Natural killer cell treated with Interleukin-12 subunit alpha and Interleukin-12 subunit beta and Interleukin-15 and Interleukin-18, amount 100 ng/mL, for 72 hours (primary cell): ENCODE results near the gene KRTAP1-1. TPM values are rescaled to one million over a fixed set of nuclear protein-coding genes. Genes with fewer than 3 reads are reported as not detected.

Source experiments
- ATAC-seq, 2 donors: fragments of 150-1000 bp; cut with Tn5 transposase in 1 of 2; sonication (Bioruptor Pico), chemical (Tn5 transposase) in 1 of 2; 2 replicates each; pipeline ENCODE4 v1.10.0; 2021
- DNase-seq: peaks from one replicate; pipeline ENCODE4 v3.0.0; 2022; ENCODE audit warnings: low spot score
- H3K27ac Mint-ChIP-seq, 2 donors: 1 replicate in 1 of 2; 2 replicates in 1 of 2; pipeline ENCODE4 v1.8.0; 2022; ENCODE audit warnings: mixed read lengths in 2 of 2, mild to moderate bottlenecking in 1 of 2, moderate library complexity in 1 of 2
- H3K27me3 Mint-ChIP-seq, 2 donors: 1 replicate in 1 of 2; 2 replicates in 1 of 2; pipeline ENCODE4 v1.8.0; 2022; ENCODE audit warnings: mixed read lengths in 2 of 2
- H3K36me3 Mint-ChIP-seq: one replicate; pipeline ENCODE4 v1.8.0; 2022; ENCODE audit warnings: mixed read lengths
- H3K4me1 Mint-ChIP-seq, 2 donors: 1 replicate in 1 of 2; 2 replicates in 1 of 2; pipeline ENCODE4 v1.8.0; 2022; ENCODE audit warnings: low read depth in 2 of 2, mixed read lengths in 2 of 2, mild to moderate bottlenecking in 1 of 2
- H3K4me3 Mint-ChIP-seq: one replicate; pipeline ENCODE4 v1.8.0; 2022; ENCODE audit warnings: mixed read lengths
- H3K9me3 Mint-ChIP-seq: 2 replicates; pipeline ENCODE4 v1.8.0; 2022; ENCODE audit warnings: mixed read lengths
- total RNA-seq, 2 donors: library from RNA; stranded (reverse); gene quantifications; one replicate each; pipeline ENCODE4 v1.2.3, GENCODE V29; 2022

KRTAP1-1 gene
- total RNA-seq, 2 donors from 2014 or later, result not detected

DNA sequence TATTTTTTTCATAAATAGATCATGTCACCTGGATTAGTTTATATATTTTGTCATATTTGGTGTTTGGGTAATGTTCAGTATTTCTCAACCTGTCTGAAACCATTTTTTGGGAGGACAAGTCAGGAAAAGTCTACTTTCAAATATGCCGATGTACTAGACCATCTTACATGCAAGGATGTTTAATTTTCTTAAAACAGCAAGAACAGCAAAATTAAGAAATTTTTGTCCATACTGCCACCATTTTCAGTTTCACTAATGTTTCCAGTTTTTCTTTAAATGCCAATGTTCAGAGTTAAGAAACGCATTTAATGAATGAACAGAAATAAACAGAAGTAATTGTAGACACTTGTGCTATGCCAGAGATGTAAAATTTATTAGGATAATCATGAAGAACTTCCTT lies 48.2 kb downstream of the KRTAP1-1 start:
- ATAC-seq, result no peak
- Mint-ChIP-seq H3K27me3 (peaks cover 34 to 63% of the 10 kb centered on the region in 2 donors), H3K9me3 (no peaks in the 10 kb centered on the region), H3K36me3 (no peaks in the 10 kb centered on the region), H3K27ac (no peak overlapping the region), H3K4me3 (no peak overlapping the region), H3K4me1 (no peaks in the 10 kb centered on the region)
- DNase-seq, result no peak

GRCh38 chr17:40992666-40993065 lies 48.6 kb downstream of the KRTAP1-1 start:
- no peaks in the 10 kb centered on the region for H3K4me1 Mint-ChIP-seq
- H3K27me3 Mint-ChIP-seq, result peaks cover 34 to 65% of the 10 kb centered on the region in 2 donors

More at GRCh38 chr17:40992666-40993065, 48.6 kb downstream of the KRTAP1-1 start:
- Mint-ChIP-seq H3K27ac (no peak overlapping the region), H3K4me3 (no peak overlapping the region), H3K9me3 (no peaks in the 10 kb centered on the region), H3K36me3 (no peaks in the 10 kb centered on the region)
- DNase-seq, result no peak
- no peak for ATAC-seq

Other genes starting within 250 kb of the KRTAP1-1 start
- gene KRT28, start 241.5 kb downstream of the KRTAP1-1 start, total RNA-seq, result not detected
- gene KRT10, start 218.8 kb downstream of the KRTAP1-1 start, total RNA-seq, result 10 to 100 TPM; 26.8 to 42.3 TPM
- gene KRT12, start 174.2 kb downstream of the KRTAP1-1 start, total RNA-seq, result not detected
- not detected for gene KRT20, start 156.2 kb downstream of the KRTAP1-1 start, total RNA-seq
- not detected for gene KRT23, start 103.8 kb downstream of the KRTAP1-1 start, total RNA-seq
- gene KRT39, start 74.5 kb downstream of the KRTAP1-1 start, total RNA-seq, result not detected
- gene KRT40, start 57.1 kb downstream of the KRTAP1-1 start, total RNA-seq, result not detected
- not detected for gene KRTAP3-3, start 47.3 kb downstream of the KRTAP1-1 start, total RNA-seq
- not detected for gene KRTAP3-2, start 41.5 kb downstream of the KRTAP1-1 start, total RNA-seq
- gene KRTAP3-1, start 32.3 kb downstream of the KRTAP1-1 start, total RNA-seq, result not detected
- not detected for gene KRTAP1-5, start 14.2 kb downstream of the KRTAP1-1 start, total RNA-seq
- not detected for gene KRTAP1-4, start 11.3 kb downstream of the KRTAP1-1 start, total RNA-seq
- not detected for gene KRTAP1-3, start 6.6 kb downstream of the KRTAP1-1 start, total RNA-seq
- gene KRTAP2-1, start 5.9 kb upstream of the KRTAP1-1 start, total RNA-seq, result not detected
- gene KRTAP2-2, start 13.8 kb upstream of the KRTAP1-1 start, total RNA-seq, result not detected
- gene KRTAP2-3, start 18.7 kb upstream of the KRTAP1-1 start, total RNA-seq, result not detected
- gene KRTAP2-4, start 24.4 kb upstream of the KRTAP1-1 start, total RNA-seq, result not detected
- gene KRTAP4-7, start 42.7 kb upstream of the KRTAP1-1 start, total RNA-seq, result not detected
- gene KRTAP4-8, start 56.7 kb upstream of the KRTAP1-1 start, total RNA-seq, result not detected
- not detected for gene KRTAP4-16, start 60.8 kb upstream of the KRTAP1-1 start, total RNA-seq
- not detected for gene KRTAP4-9, start 63.9 kb upstream of the KRTAP1-1 start, total RNA-seq
- gene KRTAP4-11, start 76.9 kb upstream of the KRTAP1-1 start, total RNA-seq, result not detected
- not detected for gene KRTAP4-12, start 82.7 kb upstream of the KRTAP1-1 start, total RNA-seq
- gene KRTAP4-6, start 99.1 kb upstream of the KRTAP1-1 start, total RNA-seq, result not detected
- gene KRTAP4-5, start 108.4 kb upstream of the KRTAP1-1 start, total RNA-seq, result not detected
- not detected for gene KRTAP4-4, start 119.3 kb upstream of the KRTAP1-1 start, total RNA-seq
- gene KRTAP4-3, start 126.8 kb upstream of the KRTAP1-1 start, total RNA-seq, result not detected
- not detected for gene KRTAP4-2, start 136.8 kb upstream of the KRTAP1-1 start, total RNA-seq
- not detected for gene KRTAP4-1, start 143.5 kb upstream of the KRTAP1-1 start, total RNA-seq
- not detected for gene KRTAP9-1, start 148.4 kb upstream of the KRTAP1-1 start, total RNA-seq
- gene KRTAP9-2, start 185.2 kb upstream of the KRTAP1-1 start, total RNA-seq, result not detected
- gene KRTAP9-3, start 191.0 kb upstream of the KRTAP1-1 start, total RNA-seq, result not detected
- not detected for gene KRTAP9-8, start 196.5 kb upstream of the KRTAP1-1 start, total RNA-seq
- not detected for gene KRTAP9-4, start 208.2 kb upstream of the KRTAP1-1 start, total RNA-seq
- not detected for gene KRTAP9-9, start 213.9 kb upstream of the KRTAP1-1 start, total RNA-seq
- not detected for gene KRTAP9-6, start 223.9 kb upstream of the KRTAP1-1 start, total RNA-seq
- not detected for gene KRTAP9-7, start 234.2 kb upstream of the KRTAP1-1 start, total RNA-seq